HG03575 (cell line): Measurements from ENCODE around the gene GPRC5B.

ENCODE experiments used
- ATAC-seq: cut with Tn5 transposase; IDR thresholded peaks from one replicate; pipeline ENCODE4 v1.9.1; 2021; ENCODE audit not compliant: unreplicated experiment, insufficient number of reproducible peaks, low FRiP score; ENCODE audit errors: extremely low read depth

The GPRC5B gene

DNA sequence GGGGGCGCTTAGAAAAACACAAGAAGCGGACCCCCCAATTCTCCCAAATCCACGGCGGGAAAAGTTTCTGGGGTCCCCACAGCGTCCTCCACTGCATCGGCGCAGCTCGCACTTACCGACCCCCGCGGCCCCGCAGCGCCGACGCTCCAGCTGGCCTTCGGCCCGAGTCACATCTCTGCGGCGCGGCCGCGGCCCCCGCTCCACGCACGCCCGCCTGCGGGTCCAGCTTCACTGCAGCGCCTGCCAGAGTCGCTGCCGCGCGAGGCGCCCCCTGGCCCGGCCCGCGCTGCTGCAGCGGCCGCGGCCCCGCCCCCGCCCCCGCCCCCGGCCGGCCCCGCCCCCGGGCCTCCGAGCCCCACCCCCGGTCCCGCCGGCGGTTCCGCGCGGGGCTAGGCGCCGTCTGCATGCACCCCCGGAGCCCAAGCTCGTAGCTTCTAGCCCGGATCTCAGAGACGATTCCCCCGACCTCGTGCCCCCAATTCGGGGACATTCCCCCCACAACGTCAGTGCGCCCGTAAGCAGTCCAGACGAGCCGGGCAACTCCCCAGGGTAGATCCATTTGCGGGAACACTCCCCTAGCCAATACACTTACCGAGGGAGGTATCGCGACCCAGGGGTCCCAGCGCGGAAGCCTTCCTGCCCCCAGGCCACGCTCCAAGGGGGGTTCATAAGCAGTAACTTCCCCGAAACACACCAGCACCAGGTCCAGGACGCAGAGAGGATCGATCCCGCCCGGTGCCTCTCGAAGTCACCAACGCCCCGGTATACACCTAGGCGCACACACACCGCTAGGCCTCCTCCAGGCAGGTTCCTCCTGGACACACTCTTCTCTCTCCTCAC is at the start of gene GPRC5B:
Gene GPRC5B, minus strand, starts transcription at position 238 of the 840 bp plus-strand sequence. CDS start 12,003 bp downstream, outside the sequence.
- ATAC-seq = no peak

DNA sequence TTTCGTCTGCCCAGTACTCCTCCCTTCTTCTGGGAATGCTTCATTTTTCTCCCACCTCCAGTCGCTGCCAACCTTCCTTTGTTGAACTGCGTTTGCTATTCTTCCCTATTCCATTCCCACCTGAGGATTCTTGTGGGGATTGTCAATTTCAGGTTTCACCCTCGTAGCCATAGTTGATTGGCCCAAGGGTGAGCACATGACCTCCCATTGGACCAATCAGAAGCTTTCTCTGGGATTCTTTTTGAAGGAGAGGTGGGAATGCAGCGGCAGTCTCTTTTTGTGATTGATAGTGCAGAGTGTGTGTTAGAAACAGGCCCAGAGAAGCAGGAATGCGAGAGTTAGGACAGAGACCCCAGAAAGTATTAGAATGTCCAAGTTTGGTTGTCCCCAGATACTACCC is 49.1 kb upstream of the GPRC5B start:
- no peak for ATAC-seq

- ATAC-seq = no peak
These were observed 44.4 kb upstream of the GPRC5B start for GRCh38 chr16:19929062-19929511.

- no peak for ATAC-seq
These were observed 43.8 kb upstream of the GPRC5B start for GRCh38 chr16:19928432-19928831.

- ATAC-seq = no peak
These were observed 42.1 kb upstream of the GPRC5B start for GRCh38 chr16:19926449-19927390.

- no peak for ATAC-seq
These were observed 38.7 kb upstream of the GPRC5B start for GRCh38 chr16:19923396-19923795.

DNA sequence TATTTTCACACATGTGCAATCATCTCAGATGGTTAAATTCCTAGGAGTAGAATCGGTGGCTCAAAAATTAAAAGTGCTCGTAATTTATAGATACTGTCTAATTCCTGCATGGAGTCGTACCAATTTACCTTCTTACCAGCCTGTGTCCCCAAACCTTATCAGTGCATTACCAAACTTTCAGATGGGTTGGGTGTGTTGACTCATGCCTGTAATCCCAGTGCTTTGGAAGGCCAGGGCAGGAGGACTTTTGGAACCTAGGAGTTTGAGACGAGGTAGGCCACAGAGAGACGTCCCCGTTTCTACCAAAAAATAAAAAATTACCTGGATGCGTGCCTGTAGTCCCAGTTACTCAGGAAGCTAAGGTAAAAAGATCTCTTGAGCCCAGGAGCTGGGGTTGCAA is 34.5 kb upstream of the GPRC5B start:
- ATAC-seq = no peak

- no peak for ATAC-seq
These were observed 31.4 kb upstream of the GPRC5B start for GRCh38 chr16:19916064-19916463.

GRCh38 chr16:19914877-19915276 is 30.2 kb upstream of the GPRC5B start:
- no peak for ATAC-seq

DNA sequence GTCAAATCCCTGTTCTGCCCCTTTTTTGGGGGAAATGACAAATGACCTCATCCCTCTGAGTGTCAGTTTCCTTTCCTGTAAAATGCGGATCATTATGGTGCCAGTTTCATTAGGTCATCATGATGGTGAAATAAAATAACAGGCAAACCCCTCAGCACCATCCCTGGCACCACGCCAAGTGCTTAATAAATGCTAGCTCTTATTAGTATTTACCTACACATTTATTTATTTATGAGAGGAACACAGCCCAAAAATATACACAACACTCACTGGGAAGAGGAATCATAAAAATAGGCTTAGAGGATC is 28.6 kb upstream of the GPRC5B start:
- no peak for ATAC-seq

GRCh38 chr16:19912455-19913339 is 28.0 kb upstream of the GPRC5B start:
- no peak for ATAC-seq

DNA sequence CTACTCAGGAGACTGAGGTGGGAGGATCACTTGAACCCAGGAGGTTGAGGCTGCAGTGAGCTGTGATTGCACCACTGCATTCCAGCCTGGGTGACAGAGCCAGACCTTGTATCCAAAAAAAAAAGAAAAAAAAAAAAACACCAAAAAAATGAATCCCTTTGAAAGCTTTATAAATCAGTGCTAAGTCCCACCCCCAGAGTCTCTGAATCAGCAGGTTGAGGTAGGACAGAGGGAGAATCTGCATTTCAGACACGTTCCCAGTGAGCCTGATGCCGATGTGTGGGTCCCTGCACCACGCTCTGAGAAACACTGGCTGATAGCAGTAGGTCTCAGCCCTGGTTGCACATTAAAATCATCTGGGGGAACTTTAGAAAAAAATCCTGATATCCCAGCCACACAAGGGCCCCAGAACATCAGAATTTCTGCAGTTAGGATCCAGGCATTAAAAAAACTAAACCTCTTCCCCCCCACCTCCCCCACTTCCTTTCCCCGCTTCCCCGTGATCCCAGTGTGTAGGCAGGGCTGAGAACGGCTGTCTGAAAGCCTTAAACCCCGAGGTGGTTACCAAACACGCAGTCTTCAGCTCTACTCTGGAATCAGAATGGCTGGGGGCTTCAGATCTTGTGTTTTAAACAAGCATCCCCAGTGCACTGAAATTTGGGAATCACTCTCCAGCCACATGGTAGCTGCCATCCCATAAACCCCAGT is 27.3 kb upstream of the GPRC5B start:
- no peak for ATAC-seq

GRCh38 chr16:19911204-19911603 is 26.6 kb upstream of the GPRC5B start:
- ATAC-seq = no peak

DNA sequence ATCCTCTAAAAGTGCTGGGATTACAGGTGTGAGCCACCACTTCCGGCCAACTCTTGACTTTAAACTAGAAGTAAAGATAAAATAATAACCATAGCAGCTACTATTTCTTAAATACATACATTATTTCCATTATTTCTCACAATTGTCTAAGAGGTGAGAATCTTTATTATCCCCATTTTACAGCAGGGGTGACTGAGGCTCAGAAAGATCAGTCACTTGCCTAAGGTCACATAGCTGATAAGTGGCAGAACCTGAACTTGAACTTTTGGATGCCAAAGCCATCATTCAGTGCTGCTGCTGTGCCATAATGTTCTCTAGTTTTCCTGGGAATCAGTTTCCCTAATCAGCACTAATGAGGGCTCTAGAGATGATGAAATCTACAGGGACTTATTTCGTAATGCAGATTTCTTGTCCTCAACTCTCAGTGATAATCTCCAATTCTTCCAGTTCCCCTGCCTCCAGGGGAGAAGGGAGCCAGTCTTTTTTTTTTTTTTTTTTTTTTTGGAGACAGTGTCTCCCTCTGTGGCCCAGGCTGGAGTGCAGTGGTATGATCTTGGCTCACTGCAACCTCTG is 25.2 kb upstream of the GPRC5B start:
- ATAC-seq = no peak

GRCh38 chr16:19908921-19909320 is 24.3 kb upstream of the GPRC5B start:
- no peak for ATAC-seq

- no peak for ATAC-seq
These were observed 22.7 kb upstream of the GPRC5B start for GRCh38 chr16:19907161-19907992.

DNA sequence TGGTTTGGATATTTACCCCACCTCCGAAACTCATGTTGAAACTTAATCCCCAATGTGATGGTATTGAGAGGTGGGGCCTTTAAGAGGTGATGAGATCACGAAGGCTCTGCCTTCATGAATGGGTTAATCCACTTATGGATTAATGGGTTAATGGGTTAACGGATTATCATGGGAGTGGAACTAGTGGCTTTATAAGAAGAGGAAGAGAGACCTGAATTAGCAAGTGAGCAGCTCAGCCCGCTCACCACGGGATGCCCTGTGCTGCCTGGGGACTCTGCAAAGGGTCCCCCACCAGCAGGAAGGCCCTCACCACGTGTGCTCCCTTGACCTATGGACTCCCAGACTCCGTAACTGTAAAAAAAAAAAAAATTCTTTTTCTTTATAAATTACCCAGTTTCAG is 16.5 kb upstream of the GPRC5B start:
- no peak for ATAC-seq
